Measurements from ENCODE around the gene CARMIL1.
"Not testable (repeated sequence)": the region's sequence is repeated elsewhere in the genome, so short reads cannot be mapped to it uniquely, and the experiment has no call there.

Gene CARMIL1

GRCh38 chr6:25371037-25371347 is 91.8 kb downstream of the CARMIL1 start:
- H3K36me3 ChIP-seq (ENCODE audit: control insufficient read depth in 1 of 2, insufficient read depth in 2 of 2, low read length in 2 of 2) = no peaks in the 10 kb centered on the region

DNA sequence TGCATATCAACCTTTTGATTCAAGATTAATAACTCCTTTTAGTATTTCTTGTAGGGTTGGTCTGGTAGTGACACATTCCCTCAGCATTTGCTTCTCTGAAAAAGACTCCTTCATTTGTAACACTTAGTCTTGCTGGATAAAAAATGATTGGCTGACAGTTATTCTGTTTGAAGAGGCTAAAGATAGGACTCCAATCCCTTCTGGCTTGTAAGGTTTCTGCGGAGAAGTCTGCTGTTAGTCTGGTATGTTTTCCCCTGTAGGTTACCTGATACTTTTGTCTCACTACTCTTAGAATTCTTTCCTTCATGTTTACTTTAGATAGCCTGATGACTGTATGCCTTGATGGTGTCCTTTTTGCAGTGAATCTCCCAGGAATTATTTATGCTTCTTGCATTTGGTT is 96.0 kb downstream of the CARMIL1 start:
- H3K9me3 ChIP-seq (ENCODE audit: control insufficient read depth in 1 of 2, low read length in 2 of 2) = no peaks in the 10 kb centered on the region
- H3K4me1 ChIP-seq (ENCODE audit: control insufficient read depth in 1 of 2, insufficient read depth in 2 of 2, low read length in 2 of 2) = peaks cover 0 to 2% of the 10 kb centered on the region in 2 donors
- no peak overlapping the region for H3K27ac ChIP-seq (ENCODE audit: low read length)
- no peaks in the 10 kb centered on the region for H3K36me3 ChIP-seq (ENCODE audit: control insufficient read depth in 1 of 2, insufficient read depth in 2 of 2, low read length in 2 of 2)
- H3K4me3 ChIP-seq (ENCODE audit: low read depth in 1 of 2, low read length in 2 of 2) = no peak overlapping the region
- no peaks in the 10 kb centered on the region for H3K27me3 ChIP-seq (ENCODE audit: low read depth, low read length)

More at GRCh38 chr6:25371037-25371347, 91.8 kb downstream of the CARMIL1 start:
- Histone ChIP-seq H3K4me1 (ENCODE audit: control insufficient read depth in 1 of 2, insufficient read depth in 2 of 2, low read length in 2 of 2) (peaks cover 0 to 9% of the 10 kb centered on the region in 2 donors), H3K4me3 (ENCODE audit: low read depth in 1 of 2, low read length in 2 of 2) (no peak overlapping the region), H3K27me3 (ENCODE audit: low read depth, low read length) (no peaks in the 10 kb centered on the region), H3K27ac (ENCODE audit: low read length) (no peak overlapping the region), H3K9me3 (ENCODE audit: control insufficient read depth in 1 of 2, low read length in 2 of 2) (no peaks in the 10 kb centered on the region)

DNA sequence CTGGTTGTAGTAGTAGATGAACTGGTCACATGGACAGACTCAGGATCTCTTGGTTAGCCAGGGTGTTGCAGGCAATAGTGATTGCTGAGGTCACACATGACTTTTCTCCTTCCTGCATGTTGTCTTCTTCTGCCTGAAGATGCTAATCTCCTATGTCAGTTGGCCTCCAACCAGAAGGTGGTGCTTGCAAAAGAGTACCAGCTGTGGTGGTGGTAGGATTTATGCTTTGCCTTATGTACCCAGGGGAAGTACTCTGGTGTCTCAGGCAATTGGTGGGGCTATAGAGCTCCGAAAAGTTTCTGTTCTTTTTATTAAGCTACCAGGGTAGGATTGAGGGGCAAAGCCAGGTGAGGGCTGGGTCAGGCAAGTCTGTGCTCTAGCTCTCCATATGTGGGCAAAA is 98.5 kb downstream of the CARMIL1 start:
- no peak overlapping the region for H3K27ac ChIP-seq (ENCODE audit: low read length)
- H3K27me3 ChIP-seq (ENCODE audit: low read depth, low read length) = no peaks in the 10 kb centered on the region
- no peaks in the 10 kb centered on the region for H3K36me3 ChIP-seq (ENCODE audit: control insufficient read depth in 1 of 2, insufficient read depth in 2 of 2, low read length in 2 of 2)
- H3K4me3 ChIP-seq (ENCODE audit: low read depth in 1 of 2, low read length in 2 of 2) = no peak overlapping the region
- no peaks in the 10 kb centered on the region for H3K4me1 ChIP-seq (ENCODE audit: control insufficient read depth in 1 of 2, insufficient read depth in 2 of 2, low read length in 2 of 2)
- H3K9me3 ChIP-seq (ENCODE audit: control insufficient read depth in 1 of 2, low read length in 2 of 2) = no peaks in the 10 kb centered on the region

- Histone ChIP-seq H3K4me3 (ENCODE audit: low read depth in 1 of 2, low read length in 2 of 2) (no peak overlapping the region), H3K4me1 (ENCODE audit: control insufficient read depth in 1 of 2, insufficient read depth in 2 of 2, low read length in 2 of 2) (no peaks in the 10 kb centered on the region), H3K36me3 (ENCODE audit: control insufficient read depth in 1 of 2, insufficient read depth in 2 of 2, low read length in 2 of 2) (no peaks in the 10 kb centered on the region), H3K27me3 (ENCODE audit: low read depth, low read length) (no peaks in the 10 kb centered on the region), H3K9me3 (ENCODE audit: control insufficient read depth in 1 of 2, low read length in 2 of 2) (no peaks in the 10 kb centered on the region), H3K27ac (ENCODE audit: low read length) (no peak overlapping the region)
Observed at GRCh38 chr6:25381077-25381476, 101.9 kb downstream of the CARMIL1 start.

GRCh38 chr6:25382476-25382875 is 103.3 kb downstream of the CARMIL1 start:
- not testable (repeated sequence) for H3K9me3 ChIP-seq (ENCODE audit: control insufficient read depth in 1 of 2, low read length in 2 of 2); H3K27me3 ChIP-seq (ENCODE audit: low read depth, low read length); H3K4me3 ChIP-seq (ENCODE audit: low read depth in 1 of 2, low read length in 2 of 2); H3K4me1 ChIP-seq (ENCODE audit: control insufficient read depth in 1 of 2, insufficient read depth in 2 of 2, low read length in 2 of 2); H3K27ac ChIP-seq (ENCODE audit: low read length); H3K36me3 ChIP-seq (ENCODE audit: control insufficient read depth in 1 of 2, insufficient read depth in 2 of 2, low read length in 2 of 2)

- Histone ChIP-seq H3K27me3 (ENCODE audit: low read depth, low read length) (no peaks in the 10 kb centered on the region), H3K4me3 (ENCODE audit: low read depth in 1 of 2, low read length in 2 of 2) (no peak overlapping the region), H3K27ac (ENCODE audit: low read length) (no peak overlapping the region), H3K4me1 (ENCODE audit: control insufficient read depth in 1 of 2, insufficient read depth in 2 of 2, low read length in 2 of 2) (no peaks in the 10 kb centered on the region), H3K9me3 (ENCODE audit: control insufficient read depth in 1 of 2, low read length in 2 of 2) (no peaks in the 10 kb centered on the region), H3K36me3 (ENCODE audit: control insufficient read depth in 1 of 2, insufficient read depth in 2 of 2, low read length in 2 of 2) (no peaks in the 10 kb centered on the region)
Observed at GRCh38 chr6:25384234-25384633, 105.1 kb downstream of the CARMIL1 start.

GRCh38 chr6:25384967-25385366 is 105.8 kb downstream of the CARMIL1 start:
- Histone ChIP-seq H3K27ac (ENCODE audit: low read length) (no peak overlapping the region), H3K27me3 (ENCODE audit: low read depth, low read length) (no peaks in the 10 kb centered on the region), H3K9me3 (ENCODE audit: control insufficient read depth in 1 of 2, low read length in 2 of 2) (no peaks in the 10 kb centered on the region), H3K4me3 (ENCODE audit: low read depth in 1 of 2, low read length in 2 of 2) (no peak overlapping the region), H3K36me3 (ENCODE audit: control insufficient read depth in 1 of 2, insufficient read depth in 2 of 2, low read length in 2 of 2) (no peaks in the 10 kb centered on the region), H3K4me1 (ENCODE audit: control insufficient read depth in 1 of 2, insufficient read depth in 2 of 2, low read length in 2 of 2) (no peaks in the 10 kb centered on the region)

DNA sequence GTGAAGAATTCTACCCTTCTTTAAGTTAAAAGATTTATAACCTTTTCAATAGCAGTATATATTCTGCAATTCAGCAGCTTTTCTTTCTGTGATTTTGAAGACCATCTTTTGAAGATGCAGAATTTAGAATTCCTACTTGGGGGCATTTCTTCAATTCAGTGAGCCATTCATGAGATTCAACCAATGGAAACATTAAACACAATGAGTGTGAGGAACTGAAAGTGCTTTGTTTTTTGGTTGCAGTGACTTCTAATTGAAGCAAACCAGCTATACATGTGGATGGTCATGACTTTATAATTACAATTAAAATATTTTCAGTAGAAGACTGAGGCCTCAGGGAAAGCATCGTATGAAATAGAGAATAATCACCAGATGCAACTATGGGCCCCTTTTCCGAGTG is 108.3 kb downstream of the CARMIL1 start:
- Histone ChIP-seq H3K9me3 (ENCODE audit: control insufficient read depth in 1 of 2, low read length in 2 of 2) (no peaks in the 10 kb centered on the region), H3K27ac (ENCODE audit: low read length) (no peak overlapping the region), H3K4me3 (ENCODE audit: low read depth in 1 of 2, low read length in 2 of 2) (no peak overlapping the region), H3K27me3 (ENCODE audit: low read depth, low read length) (no peaks in the 10 kb centered on the region), H3K4me1 (ENCODE audit: control insufficient read depth in 1 of 2, insufficient read depth in 2 of 2, low read length in 2 of 2) (no peaks in the 10 kb centered on the region), H3K36me3 (ENCODE audit: control insufficient read depth in 1 of 2, insufficient read depth in 2 of 2, low read length in 2 of 2) (no peaks in the 10 kb centered on the region)

- Histone ChIP-seq H3K27ac (ENCODE audit: low read length) (no peak overlapping the region), H3K27me3 (ENCODE audit: low read depth, low read length) (no peaks in the 10 kb centered on the region), H3K4me1 (ENCODE audit: control insufficient read depth in 1 of 2, insufficient read depth in 2 of 2, low read length in 2 of 2) (no peaks in the 10 kb centered on the region), H3K36me3 (ENCODE audit: control insufficient read depth in 1 of 2, insufficient read depth in 2 of 2, low read length in 2 of 2) (no peaks in the 10 kb centered on the region), H3K9me3 (ENCODE audit: control insufficient read depth in 1 of 2, low read length in 2 of 2) (no peaks in the 10 kb centered on the region), H3K4me3 (ENCODE audit: low read depth in 1 of 2, low read length in 2 of 2) (no peak overlapping the region)
Observed at GRCh38 chr6:25387911-25388310, 108.7 kb downstream of the CARMIL1 start.

DNA sequence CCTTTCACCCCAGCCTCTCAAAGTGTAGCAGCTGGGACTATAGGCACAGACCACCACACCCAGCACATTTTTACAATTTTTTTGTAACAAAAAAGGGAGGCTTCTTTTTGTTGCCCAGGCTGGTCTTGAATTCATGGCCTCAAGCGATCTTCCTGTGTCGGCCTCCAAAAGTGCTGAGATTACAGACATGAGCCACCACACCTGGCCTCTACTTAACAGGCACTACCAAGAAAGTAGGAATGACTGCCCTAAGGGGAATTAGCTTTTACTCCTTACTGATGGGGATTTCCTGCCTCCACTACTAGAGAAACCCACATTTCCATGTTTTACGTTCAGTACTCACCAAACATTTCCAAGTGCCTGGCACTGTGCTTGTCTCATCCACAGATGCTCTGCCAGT is 109.6 kb downstream of the CARMIL1 start:
- no peaks in the 10 kb centered on the region for H3K27me3 ChIP-seq (ENCODE audit: low read depth, low read length)

DNA sequence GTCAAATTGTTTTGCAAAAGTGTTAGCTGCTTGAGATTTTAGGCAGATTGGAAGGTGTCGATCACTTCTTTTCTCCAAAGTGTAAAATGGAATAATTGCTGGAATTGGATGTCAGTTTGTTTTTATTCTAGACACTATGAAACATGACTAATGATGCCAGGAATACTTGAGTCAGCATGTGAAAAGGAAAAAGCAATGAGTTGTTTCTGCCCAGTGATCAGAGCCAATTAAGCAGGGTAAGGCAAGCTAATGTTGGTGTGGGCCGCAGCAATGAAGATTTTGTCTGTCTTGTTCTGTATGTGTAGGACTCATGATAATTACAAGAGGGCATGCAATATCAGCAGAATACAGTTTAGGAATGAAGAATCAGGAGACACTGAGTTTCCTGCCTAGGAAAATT is 110.3 kb downstream of the CARMIL1 start:
- Histone ChIP-seq H3K27me3 (ENCODE audit: low read depth, low read length) (no peaks in the 10 kb centered on the region), H3K4me3 (ENCODE audit: low read depth in 1 of 2, low read length in 2 of 2) (no peak overlapping the region), H3K9me3 (ENCODE audit: control insufficient read depth in 1 of 2, low read length in 2 of 2) (no peaks in the 10 kb centered on the region), H3K36me3 (ENCODE audit: control insufficient read depth in 1 of 2, insufficient read depth in 2 of 2, low read length in 2 of 2) (no peaks in the 10 kb centered on the region), H3K27ac (ENCODE audit: low read length) (no peak overlapping the region), H3K4me1 (ENCODE audit: control insufficient read depth in 1 of 2, insufficient read depth in 2 of 2, low read length in 2 of 2) (no peaks in the 10 kb centered on the region)

More for the DNA sequence above, 109.6 kb downstream of the CARMIL1 start:
- no peaks in the 10 kb centered on the region for H3K36me3 ChIP-seq (ENCODE audit: control insufficient read depth in 1 of 2, insufficient read depth in 2 of 2, low read length in 2 of 2)
- H3K27ac ChIP-seq (ENCODE audit: low read length) = no peak overlapping the region
- H3K9me3 ChIP-seq (ENCODE audit: control insufficient read depth in 1 of 2, low read length in 2 of 2) = no peaks in the 10 kb centered on the region
- H3K4me1 ChIP-seq (ENCODE audit: control insufficient read depth in 1 of 2, insufficient read depth in 2 of 2, low read length in 2 of 2) = no peaks in the 10 kb centered on the region
- no peak overlapping the region for H3K4me3 ChIP-seq (ENCODE audit: low read depth in 1 of 2, low read length in 2 of 2)

DNA sequence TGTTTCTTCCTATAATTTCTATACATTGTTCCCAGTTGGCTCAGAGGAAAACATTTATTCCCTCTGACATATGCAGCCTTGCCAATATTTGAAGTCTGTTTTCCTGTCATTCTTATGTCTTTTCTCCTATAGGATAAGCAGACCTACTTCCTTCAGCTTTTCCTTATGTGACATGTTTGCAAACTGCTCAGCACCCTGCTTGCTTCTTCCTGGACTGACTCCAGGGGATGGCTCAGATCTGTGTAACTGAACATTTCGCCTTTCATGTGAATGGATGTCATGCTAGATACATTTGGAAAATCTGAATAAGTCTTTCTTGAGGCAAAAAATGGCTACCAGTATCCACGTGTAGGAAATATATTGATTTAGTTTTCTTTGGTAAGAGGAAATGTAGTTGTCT is 113.2 kb downstream of the CARMIL1 start:
- H3K27me3 ChIP-seq (ENCODE audit: low read depth, low read length) = no peaks in the 10 kb centered on the region
- H3K27ac ChIP-seq (ENCODE audit: low read length) = no peak overlapping the region
- H3K4me1 ChIP-seq (ENCODE audit: control insufficient read depth in 1 of 2, insufficient read depth in 2 of 2, low read length in 2 of 2) = no peaks in the 10 kb centered on the region
- no peaks in the 10 kb centered on the region for H3K9me3 ChIP-seq (ENCODE audit: control insufficient read depth in 1 of 2, low read length in 2 of 2)
- H3K4me3 ChIP-seq (ENCODE audit: low read depth in 1 of 2, low read length in 2 of 2) = no peak overlapping the region
- no peaks in the 10 kb centered on the region for H3K36me3 ChIP-seq (ENCODE audit: control insufficient read depth in 1 of 2, insufficient read depth in 2 of 2, low read length in 2 of 2)
